Neural progenitor cell (in vitro differentiated cells): Measurements from ENCODE around the gene HSD17B13.
"Not testable (repeated sequence)": the region's sequence is repeated elsewhere in the genome, so short reads cannot be mapped to it uniquely, and the experiment has no call there.

ENCODE experiments used
- CTCF ChIP-seq: fragments of 200-600 bp; sonication (generic); IDR thresholded peaks from 2 replicates; pipeline ENCODE4 v1.5.1; 2017; ENCODE audit warnings: antibody characterized with exemption, mild to moderate bottlenecking
- EZH2 ChIP-seq: fragments of 200-600 bp; sonication (generic); IDR thresholded peaks from 2 replicates; pipeline ENCODE4 v1.6.1; 2017; ENCODE audit warnings: antibody characterized with exemption, mild to moderate bottlenecking, moderate library complexity

- not testable (repeated sequence) for TF ChIP-seq CTCF, EZH2
Measured at GRCh38 chr4:87293889-87294288, 28.8 kb downstream of the HSD17B13 start.
